ENCODE data around the gene PHF19. TPM values are rescaled to one million over a fixed set of nuclear protein-coding genes. Genes with fewer than 3 reads are reported as not detected.

Gene PHF19
- total and polyA plus RNA-seq, 2 experiments from 2014 or later, result 16.8 to 31.0 TPM

DNA sequence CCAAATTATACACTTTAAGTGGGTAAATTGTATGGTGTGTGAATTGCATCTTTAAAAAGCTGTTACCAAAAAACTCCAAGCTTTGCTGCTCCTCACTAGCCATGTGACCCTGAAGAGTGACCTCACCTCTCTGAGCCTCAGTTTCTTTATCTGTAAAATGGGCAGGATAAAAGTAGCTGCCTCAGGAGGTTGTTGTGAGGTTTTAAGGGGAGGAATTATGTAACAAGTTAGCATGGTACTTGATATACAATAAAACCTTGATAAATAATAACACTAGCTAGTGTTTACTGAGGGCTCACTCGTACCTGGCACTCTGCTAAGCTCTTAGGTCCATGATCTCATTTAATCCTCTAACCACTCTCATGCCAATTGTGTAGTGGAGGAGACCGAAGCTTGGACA is 19.0 kb upstream of the PHF19 start (continued):
- TF ChIP-seq, protein P1, sequence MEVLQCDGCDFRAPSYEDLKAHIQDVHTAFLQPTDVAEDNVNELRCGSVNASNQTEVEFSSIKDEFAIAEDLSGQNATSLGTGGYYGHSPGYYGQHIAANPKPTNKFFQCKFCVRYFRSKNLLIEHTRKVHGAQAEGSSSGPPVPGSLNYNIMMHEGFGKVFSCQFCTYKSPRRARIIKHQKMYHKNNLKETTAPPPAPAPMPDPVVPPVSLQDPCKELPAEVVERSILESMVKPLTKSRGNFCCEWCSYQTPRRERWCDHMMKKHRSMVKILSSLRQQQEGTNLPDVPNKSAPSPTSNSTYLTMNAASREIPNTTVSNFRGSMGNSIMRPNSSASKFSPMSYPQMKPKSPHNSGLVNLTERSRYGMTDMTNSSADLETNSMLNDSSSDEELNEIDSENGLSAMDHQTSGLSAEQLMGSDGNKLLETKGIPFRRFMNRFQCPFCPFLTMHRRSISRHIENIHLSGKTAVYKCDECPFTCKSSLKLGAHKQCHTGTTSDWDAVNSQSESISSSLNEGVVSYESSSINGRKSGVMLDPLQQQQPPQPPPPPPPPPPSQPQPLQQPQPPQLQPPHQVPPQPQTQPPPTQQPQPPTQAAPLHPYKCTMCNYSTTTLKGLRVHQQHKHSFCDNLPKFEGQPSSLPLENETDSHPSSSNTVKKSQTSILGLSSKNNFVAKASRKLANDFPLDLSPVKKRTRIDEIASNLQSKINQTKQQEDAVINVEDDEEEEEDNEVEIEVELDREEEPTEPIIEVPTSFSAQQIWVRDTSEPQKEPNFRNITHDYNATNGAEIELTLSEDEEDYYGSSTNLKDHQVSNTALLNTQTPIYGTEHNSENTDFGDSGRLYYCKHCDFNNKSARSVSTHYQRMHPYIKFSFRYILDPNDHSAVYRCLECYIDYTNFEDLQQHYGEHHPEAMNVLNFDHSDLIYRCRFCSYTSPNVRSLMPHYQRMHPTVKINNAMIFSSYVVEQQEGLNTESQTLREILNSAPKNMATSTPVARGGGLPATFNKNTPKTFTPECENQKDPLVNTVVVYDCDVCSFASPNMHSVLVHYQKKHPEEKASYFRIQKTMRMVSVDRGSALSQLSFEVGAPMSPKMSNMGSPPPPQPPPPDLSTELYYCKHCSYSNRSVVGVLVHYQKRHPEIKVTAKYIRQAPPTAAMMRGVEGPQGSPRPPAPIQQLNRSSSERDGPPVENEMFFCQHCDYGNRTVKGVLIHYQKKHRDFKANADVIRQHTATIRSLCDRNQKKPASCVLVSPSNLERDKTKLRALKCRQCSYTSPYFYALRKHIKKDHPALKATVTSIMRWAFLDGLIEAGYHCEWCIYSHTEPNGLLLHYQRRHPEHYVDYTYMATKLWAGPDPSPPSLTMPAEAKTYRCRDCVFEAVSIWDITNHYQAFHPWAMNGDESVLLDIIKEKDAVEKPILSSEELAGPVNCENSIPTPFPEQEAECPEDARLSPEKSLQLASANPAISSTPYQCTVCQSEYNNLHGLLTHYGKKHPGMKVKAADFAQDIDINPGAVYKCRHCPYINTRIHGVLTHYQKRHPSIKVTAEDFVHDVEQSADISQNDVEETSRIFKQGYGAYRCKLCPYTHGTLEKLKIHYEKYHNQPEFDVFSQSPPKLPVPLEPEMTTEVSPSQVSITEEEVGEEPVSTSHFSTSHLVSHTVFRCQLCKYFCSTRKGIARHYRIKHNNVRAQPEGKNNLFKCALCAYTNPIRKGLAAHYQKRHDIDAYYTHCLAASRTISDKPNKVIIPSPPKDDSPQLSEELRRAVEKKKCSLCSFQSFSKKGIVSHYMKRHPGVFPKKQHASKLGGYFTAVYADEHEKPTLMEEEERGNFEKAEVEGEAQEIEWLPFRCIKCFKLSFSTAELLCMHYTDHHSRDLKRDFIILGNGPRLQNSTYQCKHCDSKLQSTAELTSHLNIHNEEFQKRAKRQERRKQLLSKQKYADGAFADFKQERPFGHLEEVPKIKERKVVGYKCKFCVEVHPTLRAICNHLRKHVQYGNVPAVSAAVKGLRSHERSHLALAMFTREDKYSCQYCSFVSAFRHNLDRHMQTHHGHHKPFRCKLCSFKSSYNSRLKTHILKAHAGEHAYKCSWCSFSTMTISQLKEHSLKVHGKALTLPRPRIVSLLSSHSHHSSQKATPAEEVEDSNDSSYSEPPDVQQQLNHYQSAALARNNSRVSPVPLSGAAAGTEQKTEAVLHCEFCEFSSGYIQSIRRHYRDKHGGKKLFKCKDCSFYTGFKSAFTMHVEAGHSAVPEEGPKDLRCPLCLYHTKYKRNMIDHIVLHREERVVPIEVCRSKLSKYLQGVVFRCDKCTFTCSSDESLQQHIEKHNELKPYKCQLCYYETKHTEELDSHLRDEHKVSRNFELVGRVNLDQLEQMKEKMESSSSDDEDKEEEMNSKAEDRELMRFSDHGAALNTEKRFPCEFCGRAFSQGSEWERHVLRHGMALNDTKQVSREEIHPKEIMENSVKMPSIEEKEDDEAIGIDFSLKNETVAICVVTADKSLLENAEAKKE (CRISPR knock-in tag; IDR thresholded peaks at IDR 0.05), result no peak
- TF ChIP-seq NANOG (IDR thresholded peaks at IDR 0.05; ENCODE audit: borderline replicate concordance), result no peak
- TF ChIP-seq CTCF (conservative IDR thresholded peaks at IDR 0.05; ENCODE audit: low read depth in 2 of 2), result no peak
- no peak for TF ChIP-seq ZNF114 (CRISPR knock-in tag; IDR thresholded peaks at IDR 0.05)
- TF ChIP-seq POLR2AphosphoS5 (IDR thresholded peaks at IDR 0.05; ENCODE audit: low read depth), result no peak
- TF ChIP-seq ETS1 (IDR thresholded peaks at IDR 0.05), result no peak
- no peak for TF ChIP-seq JUNB (IDR thresholded peaks at IDR 0.05; ENCODE audit: unreplicated experiment)

All from GM23338 (cell line).